ENCODE results near the gene SUCO.

DNA sequence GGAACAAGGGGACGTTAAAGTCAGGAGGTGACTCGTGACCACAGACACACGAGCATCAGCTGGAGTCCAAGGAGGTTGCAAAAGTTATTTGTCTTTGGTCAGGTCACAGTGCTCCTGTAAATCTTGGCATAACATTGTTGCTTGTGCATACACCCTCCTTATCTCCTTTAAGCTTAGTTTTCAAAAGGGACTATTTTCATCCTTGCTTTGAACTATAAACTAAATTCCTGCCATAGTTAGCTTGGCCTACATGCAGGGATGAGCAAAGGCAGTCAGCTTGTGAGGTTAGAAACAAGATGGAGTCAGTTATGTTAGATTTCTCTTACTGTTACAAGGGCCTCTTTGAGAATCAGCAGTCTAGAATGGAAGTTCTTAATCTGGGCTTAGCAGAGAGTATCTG, 97.9 kb downstream of the SUCO start:
- TF ChIP-seq, protein P1, sequence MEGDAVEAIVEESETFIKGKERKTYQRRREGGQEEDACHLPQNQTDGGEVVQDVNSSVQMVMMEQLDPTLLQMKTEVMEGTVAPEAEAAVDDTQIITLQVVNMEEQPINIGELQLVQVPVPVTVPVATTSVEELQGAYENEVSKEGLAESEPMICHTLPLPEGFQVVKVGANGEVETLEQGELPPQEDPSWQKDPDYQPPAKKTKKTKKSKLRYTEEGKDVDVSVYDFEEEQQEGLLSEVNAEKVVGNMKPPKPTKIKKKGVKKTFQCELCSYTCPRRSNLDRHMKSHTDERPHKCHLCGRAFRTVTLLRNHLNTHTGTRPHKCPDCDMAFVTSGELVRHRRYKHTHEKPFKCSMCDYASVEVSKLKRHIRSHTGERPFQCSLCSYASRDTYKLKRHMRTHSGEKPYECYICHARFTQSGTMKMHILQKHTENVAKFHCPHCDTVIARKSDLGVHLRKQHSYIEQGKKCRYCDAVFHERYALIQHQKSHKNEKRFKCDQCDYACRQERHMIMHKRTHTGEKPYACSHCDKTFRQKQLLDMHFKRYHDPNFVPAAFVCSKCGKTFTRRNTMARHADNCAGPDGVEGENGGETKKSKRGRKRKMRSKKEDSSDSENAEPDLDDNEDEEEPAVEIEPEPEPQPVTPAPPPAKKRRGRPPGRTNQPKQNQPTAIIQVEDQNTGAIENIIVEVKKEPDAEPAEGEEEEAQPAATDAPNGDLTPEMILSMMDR (IDR thresholded peaks at IDR 0.05; ENCODE audit: low read depth, low read length) = no peak
- TF ChIP-seq EZH2phosphoT487 (IDR thresholded peaks at IDR 0.05; ENCODE audit: low read depth) = no peak
